ENCODE measurements around the gene MRAS.

Gene MRAS

GRCh38 chr3:138443521-138444503 is 95.4 kb downstream of the MRAS start:
- no peak for DNase-seq (ENCODE audit: low spot score)
- TF ChIP-seq CTCF (IDR thresholded peaks at IDR 0.05; ENCODE audit: borderline replicate concordance, control extremely low read depth, extremely low read depth, insufficient read depth, missing control alignments), result no peak
- in situ Hi-C loops (cut with MboI; ENCODE audit: low sequenced_read_pairs, unreplicated experiment), result no loop called here

GRCh38 chr3:138445236-138445635 is 96.9 kb downstream of the MRAS start:
- in situ Hi-C loops (cut with MboI; ENCODE audit: low sequenced_read_pairs, unreplicated experiment), result no loop called here
- DNase-seq (ENCODE audit: low spot score), result no peak
- TF ChIP-seq CTCF (IDR thresholded peaks at IDR 0.05; ENCODE audit: borderline replicate concordance, control extremely low read depth, extremely low read depth, insufficient read depth, missing control alignments), result no peak

GRCh38 chr3:138445654-138446053 is 97.3 kb downstream of the MRAS start:
- TF ChIP-seq CTCF (IDR thresholded peaks at IDR 0.05; ENCODE audit: borderline replicate concordance, control extremely low read depth, extremely low read depth, insufficient read depth, missing control alignments), result no peak
- no peak for DNase-seq (ENCODE audit: low spot score)
- in situ Hi-C loops (cut with MboI; ENCODE audit: low sequenced_read_pairs, unreplicated experiment), result no loop called here

- in situ Hi-C loops (cut with MboI; ENCODE audit: low sequenced_read_pairs, unreplicated experiment), result no loop called here
- no peak for TF ChIP-seq CTCF (IDR thresholded peaks at IDR 0.05; ENCODE audit: borderline replicate concordance, control extremely low read depth, extremely low read depth, insufficient read depth, missing control alignments)
- DNase-seq (ENCODE audit: low spot score), result no peak
Observed at GRCh38 chr3:138448631-138449030, 100.3 kb downstream of the MRAS start.

- DNase-seq (ENCODE audit: low spot score), result no peak
- no peak for TF ChIP-seq CTCF (IDR thresholded peaks at IDR 0.05; ENCODE audit: borderline replicate concordance, control extremely low read depth, extremely low read depth, insufficient read depth, missing control alignments)
- in situ Hi-C loops (cut with MboI; ENCODE audit: low sequenced_read_pairs, unreplicated experiment), result no loop called here
Observed at GRCh38 chr3:138449490-138449889, 101.1 kb downstream of the MRAS start.

GRCh38 chr3:138450181-138450580 is 101.8 kb downstream of the MRAS start:
- no peak for TF ChIP-seq CTCF (IDR thresholded peaks at IDR 0.05; ENCODE audit: borderline replicate concordance, control extremely low read depth, extremely low read depth, insufficient read depth, missing control alignments)
- in situ Hi-C loops (cut with MboI; ENCODE audit: low sequenced_read_pairs, unreplicated experiment), result no loop called here
- DNase-seq (ENCODE audit: low spot score), result no peak

All from GM13976 (cell line).